HepG2 (cell line): Measurements from ENCODE around the gene TPBGL. TPM values are rescaled to one million over a fixed set of nuclear protein-coding genes. Genes with fewer than 3 reads are reported as not detected.

Experiments used
- ATAC-seq: fragments of 200-7000 bp; cut with Tn5 transposase; 3 replicates; pipeline ENCODE4 v1.9.1; 2020; ENCODE audit warnings: mild to moderate bottlenecking, moderate library complexity
- BruUV-seq: library from RNA; stranded (reverse); fragments of 400-500 nt; replicated peaks from 2 replicates; lab custom pipeline; 2021; lab: Mats Ljungman, UMichigan
- CTCF ChIA-PET: fragments of 300-600 bp; formaldehyde crosslinking; extraction: SDS; loops from one replicate; lab custom pipeline; 2021; ENCODE audit warnings: low total read pairs, inconsistent platforms, low intra/inter-chr PET ratio; lab: Yijun Ruan, JAX
- POLR2A ChIA-PET: fragments of 350-600 bp; sonication (Branson Sonifier 250); formaldehyde crosslinking; loops from one replicate; lab custom pipeline; 2020; ENCODE audit warnings: antibody characterized with exemption, inconsistent platforms; lab: Yijun Ruan, JAX
- DNase-seq: peaks from one replicate; pipeline ENCODE4 v3.0.0-alpha.2; 2015; ENCODE audit warnings: low spot score
- FAIRE-seq: peaks from 3 replicates; lab custom pipeline; 2011; peaks lifted over from hg19 to GRCh38; lab: Jason Lieb, UNC
- H2AFZ ChIP-seq: one replicate; pipeline ENCODE4 v1.6.1; 2011; ENCODE audit warnings: low read length, inconsistent platforms
- H3K27ac ChIP-seq: fragments of 300-600 bp; 3 replicates; pipeline ENCODE4 v1.8.0; 2011; ENCODE audit warnings: mixed run types, mild to moderate bottlenecking, mixed read lengths, low read length, inconsistent platforms; ENCODE audit not compliant: insufficient read depth; ENCODE audit errors: extremely low read length
- H3K27me3 ChIP-seq, 2 experiments: fragments of 200-600 bp in 1 of 2; 2 replicates in 1 of 2; 3 replicates in 1 of 2; pipeline versions ENCODE4 v1.6.0 to v1.8.0; 2011; ENCODE audit warnings: low read length in 2 of 2, mild to moderate bottlenecking in 2 of 2, moderate library complexity in 2 of 2, inconsistent platforms in 1 of 2; ENCODE audit not compliant: insufficient read depth in 2 of 2, control insufficient read depth in 1 of 2
- H3K36me3 ChIP-seq, 2 experiments: fragments of 200-600 bp in 1 of 2; replicated peaks in 1 of 2; 2 replicates in 1 of 2; 3 replicates in 1 of 2; pipeline versions ENCODE4 v1.5.1 to v1.8.0; 2011; ENCODE audit warnings: low read length in 2 of 2, inconsistent platforms in 1 of 2; ENCODE audit not compliant: insufficient read depth in 2 of 2, control insufficient read depth in 1 of 2
- H3K4me1 ChIP-seq: 2 replicates; pipeline ENCODE4 v1.5.1; 2012; ENCODE audit warnings: low read length, inconsistent platforms; ENCODE audit not compliant: insufficient read depth
- H3K4me2 ChIP-seq: 2 replicates; pipeline ENCODE4 v1.6.0; 2011; ENCODE audit warnings: low read depth, low read length, inconsistent platforms
- H3K4me3 ChIP-seq, 3 experiments: fragments of 200-600 bp in 1 of 3; sonication (generic), shearing (Covaris generic) in 1 of 3; replicated peaks in 1 of 3; 2 replicates each; pipeline ENCODE4 v1.5.1; 2011 to 2016; ENCODE audit warnings: low read length in 3 of 3, inconsistent platforms in 2 of 3, low read depth in 2 of 3, mild to moderate bottlenecking in 2 of 3, control low read depth in 1 of 3, mixed read lengths in 1 of 3; ENCODE audit not compliant: insufficient read depth in 1 of 3
- H3K79me2 ChIP-seq: one replicate; pipeline ENCODE4 v1.6.1; 2011; ENCODE audit warnings: low read length, inconsistent platforms; ENCODE audit not compliant: insufficient read depth
- H3K9ac ChIP-seq: 2 replicates; pipeline ENCODE4 v1.6.0; 2011; ENCODE audit warnings: mild to moderate bottlenecking, low read depth, low read length, inconsistent platforms; ENCODE audit not compliant: insufficient read depth
- H3K9me3 ChIP-seq: 2 replicates; pipeline ENCODE4 v1.5.1; 2012; ENCODE audit warnings: mild to moderate bottlenecking, low read length
- H4K20me1 ChIP-seq: 2 replicates; pipeline ENCODE4 v1.6.0; 2011; ENCODE audit warnings: inconsistent platforms, mild to moderate bottlenecking, low read length, moderate library complexity; ENCODE audit not compliant: insufficient read depth
- FOSL1 ChIP-seq: sonication (generic); formaldehyde crosslinking; IDR thresholded peaks from 2 replicates; pipeline ENCODE4 v1.9.0; 2021; ENCODE audit warnings: missing genetic modification reagents, borderline replicate concordance
- FOXK1 ChIP-seq: sonication (generic); formaldehyde crosslinking; IDR thresholded peaks from 2 replicates; pipeline ENCODE4 v1.4.0; 2020; ENCODE audit warnings: low read depth, missing genetic modification reagents, borderline replicate concordance
- KDM4B ChIP-seq: sonication (generic); formaldehyde crosslinking; IDR thresholded peaks from 2 replicates; pipeline ENCODE4 v1.4.0; 2020; ENCODE audit warnings: missing genetic modification reagents
- KDM6A ChIP-seq: IDR thresholded peaks from 2 replicates; pipeline ENCODE4 v1.6.1; 2016; ENCODE audit warnings: low read depth
- SALL2 ChIP-seq: sonication (generic); formaldehyde crosslinking; IDR thresholded peaks from 2 replicates; pipeline ENCODE4 v1.8.1; 2023; ENCODE audit warnings: mild to moderate bottlenecking, missing genetic modification reagents, inconsistent platforms
- SIN3A ChIP-seq: IDR thresholded peaks from 2 replicates; pipeline ENCODE4 v1.6.1; 2011; ENCODE audit warnings: low read depth, mild to moderate bottlenecking, control low read depth, low read length, borderline replicate concordance
- SP4 ChIP-seq: sonication (generic); formaldehyde crosslinking; IDR thresholded peaks from 2 replicates; pipeline ENCODE4 v1.8.1; 2023; ENCODE audit warnings: mild to moderate bottlenecking, missing genetic modification reagents
- SRF ChIP-seq: IDR thresholded peaks from 2 replicates; pipeline ENCODE4 v1.6.1; 2011; ENCODE audit warnings: mild to moderate bottlenecking, low read depth, low read length, moderate library complexity
- TCF12 ChIP-seq, 2 experiments: fragments of 450-650 bp in 1 of 2; sonication (generic) in 1 of 2; formaldehyde crosslinking in 1 of 2; IDR thresholded peaks; 2 replicates each; pipeline versions ENCODE4 v1.6.1 to v1.8.0; 2017 to 2022; ENCODE audit warnings: antibody characterized with exemption in 1 of 2, mild to moderate bottlenecking in 1 of 2, missing genetic modification reagents in 1 of 2, moderate library complexity in 1 of 2
- ZNF530 ChIP-seq: sonication (generic); formaldehyde crosslinking; IDR thresholded peaks from 2 replicates; pipeline ENCODE4 v1.5.0; 2020; ENCODE audit warnings: low read depth, mild to moderate bottlenecking, missing genetic modification reagents
- ZNF558 ChIP-seq: sonication (generic); formaldehyde crosslinking; IDR thresholded peaks from 2 replicates; pipeline ENCODE4 v1.9.0; 2022; ENCODE audit warnings: mild to moderate bottlenecking, missing genetic modification reagents, borderline replicate concordance
- ZNF782 ChIP-seq: sonication (generic); formaldehyde crosslinking; IDR thresholded peaks from 2 replicates; pipeline ENCODE4 v1.4.0; 2020; ENCODE audit warnings: missing genetic modification reagents, mild to moderate bottlenecking, borderline replicate concordance
- WGBS: methylation state at CpG from one replicate; pipeline ENCODE4 v1.1.6; 2017; ENCODE audit warnings: low lambda C conversion rate; 5-methylcytosine and 5-hydroxymethylcytosine counted together
- in situ Hi-C: cut with HindIII; loops from 2 replicates; pipeline ENCODE4 v1.10.0; 2017; ENCODE audit warnings: low pct_unique_long_range_greater_than_20kb; ENCODE audit not compliant: extremely low pct_ligation_motif_present
- intact Hi-C: fragments of 100-400 bp; cut with micrococcal nuclease; formaldehyde crosslinking; loops from one replicate; pipeline ENCODE4 v1.10.0; 2022; ENCODE audit not compliant: unreplicated experiment
- polyA plus RNA-seq, 8 experiments: library from polyadenylated mRNA; depleted of rRNA in 3 of 8; stranded (reverse) in 7 of 8; unstranded in 1 of 8; fragments of >200 nt; fragmentation: Illumina TruSeq in 4 of 8; extraction: Trizol in 4 of 8; gene quantifications; 2 replicates each; pipeline versions ENCODE4 v1.2.1 to v1.2.3, GENCODE V29; 2011 to 2016; ENCODE audit warnings: low read depth in 4 of 8, missing spikeins in 1 of 8, mixed read lengths in 1 of 8; ENCODE audit not compliant: insufficient read depth in 1 of 8
- total RNA-seq, 5 experiments: library from RNA; depleted of rRNA; stranded (reverse); fragments of >200 nt; fragmentation: Illumina TruSeq; extraction: Trizol; gene quantifications; 2 replicates each; pipeline ENCODE4 v1.2.3, GENCODE V29; 2016; ENCODE audit warnings: low read depth in 1 of 5
- TF ChIP-seq, protein P1 (sequence below): sonication (generic); formaldehyde crosslinking; IDR thresholded peaks from 2 replicates; pipeline ENCODE4 v1.5.0; 2020; ENCODE audit warnings: missing genetic modification reagents, mild to moderate bottlenecking, borderline replicate concordance
- TF ChIP-seq, protein P2 (sequence below): sonication (generic); formaldehyde crosslinking; IDR thresholded peaks from 2 replicates; pipeline ENCODE4 v1.4.0; 2020; ENCODE audit warnings: missing genetic modification reagents, borderline replicate concordance
- TF ChIP-seq, protein P3 (sequence below): sonication (generic); formaldehyde crosslinking; IDR thresholded peaks from 2 replicates; pipeline ENCODE4 v1.8.1; 2023; ENCODE audit warnings: mild to moderate bottlenecking, inconsistent platforms, moderate library complexity, missing genetic modification reagents, borderline replicate concordance

TPBGL gene
- total and polyA plus RNA-seq, 2 of the 13 experiments (the other 11 are each of a cell fraction or from before 2014, with no cell fraction given), result not detected

DNA sequence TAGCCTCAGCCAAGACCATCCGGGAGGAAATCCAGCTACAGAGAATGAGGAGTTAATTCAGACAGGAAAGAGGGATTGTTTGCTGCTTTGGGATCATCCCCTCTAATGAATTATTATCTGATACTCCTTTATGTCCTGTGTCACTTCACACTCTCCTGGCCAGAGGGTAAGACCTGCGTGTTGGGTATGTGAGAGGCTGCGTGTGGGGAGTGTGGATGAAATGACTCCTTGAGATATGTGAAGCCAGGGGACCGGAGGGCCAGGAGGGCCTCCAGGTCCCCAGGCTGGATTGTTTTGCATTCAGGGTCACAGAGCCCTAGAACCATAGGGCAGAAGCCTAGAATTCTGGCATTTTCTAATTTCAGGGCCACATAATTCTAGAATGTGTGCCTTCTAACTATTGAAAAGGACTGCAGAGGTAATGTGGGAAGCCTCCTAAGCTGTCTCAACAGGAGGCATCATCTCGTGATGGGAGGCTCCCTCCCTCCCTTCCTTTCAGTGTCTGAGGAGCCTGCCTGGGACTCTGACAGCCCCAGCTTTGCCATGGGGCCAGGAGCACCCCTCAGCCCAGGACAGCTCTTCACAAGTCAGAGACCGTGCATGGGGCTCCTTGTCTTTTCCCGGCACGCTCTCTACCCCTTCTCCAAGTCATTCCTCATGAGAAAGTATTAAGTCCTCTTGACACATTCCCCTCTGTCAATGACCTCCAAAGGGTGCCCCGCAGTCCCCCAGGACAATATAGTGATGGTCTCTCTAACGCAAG, 3.7 kb downstream of the TPBGL start:
- Histone ChIP-seq H3K4me2 (no peak overlapping the region), H3K9ac (no peak overlapping the region), H3K27ac (no peak overlapping the region), H3K9me3 (no peaks in the 10 kb centered on the region), H3K27me3 (peaks cover 11 to 58% of the 10 kb centered on the region in 2 experiments), H3K36me3 (no peaks in the 10 kb centered on the region), H3K79me2 (no peaks in the 10 kb centered on the region), H4K20me1 (0 out of 2 replicates have a peak, but pooled peaks cover 2% of the 10 kb centered on the region), H2AFZ (no peak overlapping the region), H3K4me3 (no peak overlapping the region), H3K4me1 (peaks cover 20% of the 10 kb centered on the region; the same call in 1 of the 2 replicates)
- ATAC-seq (no peak), FAIRE-seq (no peak), DNase-seq (no peak)
- TF ChIP-seq FOSL1 (no peak), ZNF782 (CRISPR knock-in tag) (no peak), SALL2 (CRISPR knock-in tag) (no peak), ZNF558 (CRISPR knock-in tag) (no peak), KDM6A (no peak), ZNF530 (CRISPR knock-in tag) (no peak), SRF (no peak), TCF12 (IDR thresholded peaks at IDR 0.05) (no peak), TCF12 (CRISPR knock-in tag; IDR thresholded peaks at IDR 0.05) (no peak), FOXK1 (CRISPR knock-in tag) (no peak), KDM4B (no peak), SP4 (CRISPR knock-in tag) (no peak), SIN3A (no peak)
- TF ChIP-seq, protein P1, sequence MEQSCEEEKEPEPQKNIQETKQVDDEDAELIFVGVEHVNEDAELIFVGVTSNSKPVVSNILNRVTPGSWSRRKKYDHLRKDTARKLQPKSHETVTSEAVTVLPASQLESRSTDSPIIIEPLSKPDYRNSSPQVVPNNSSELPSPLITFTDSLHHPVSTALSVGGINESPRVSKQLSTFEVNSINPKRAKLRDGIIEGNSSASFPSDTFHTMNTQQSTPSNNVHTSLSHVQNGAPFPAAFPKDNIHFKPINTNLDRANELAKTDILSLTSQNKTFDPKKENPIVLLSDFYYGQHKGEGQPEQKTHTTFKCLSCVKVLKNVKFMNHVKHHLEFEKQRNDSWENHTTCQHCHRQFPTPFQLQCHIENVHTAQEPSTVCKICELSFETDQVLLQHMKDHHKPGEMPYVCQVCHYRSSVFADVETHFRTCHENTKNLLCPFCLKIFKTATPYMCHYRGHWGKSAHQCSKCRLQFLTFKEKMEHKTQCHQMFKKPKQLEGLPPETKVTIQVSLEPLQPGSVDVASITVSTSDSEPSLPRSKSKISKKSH, result no peak
- TF ChIP-seq, protein P2, sequence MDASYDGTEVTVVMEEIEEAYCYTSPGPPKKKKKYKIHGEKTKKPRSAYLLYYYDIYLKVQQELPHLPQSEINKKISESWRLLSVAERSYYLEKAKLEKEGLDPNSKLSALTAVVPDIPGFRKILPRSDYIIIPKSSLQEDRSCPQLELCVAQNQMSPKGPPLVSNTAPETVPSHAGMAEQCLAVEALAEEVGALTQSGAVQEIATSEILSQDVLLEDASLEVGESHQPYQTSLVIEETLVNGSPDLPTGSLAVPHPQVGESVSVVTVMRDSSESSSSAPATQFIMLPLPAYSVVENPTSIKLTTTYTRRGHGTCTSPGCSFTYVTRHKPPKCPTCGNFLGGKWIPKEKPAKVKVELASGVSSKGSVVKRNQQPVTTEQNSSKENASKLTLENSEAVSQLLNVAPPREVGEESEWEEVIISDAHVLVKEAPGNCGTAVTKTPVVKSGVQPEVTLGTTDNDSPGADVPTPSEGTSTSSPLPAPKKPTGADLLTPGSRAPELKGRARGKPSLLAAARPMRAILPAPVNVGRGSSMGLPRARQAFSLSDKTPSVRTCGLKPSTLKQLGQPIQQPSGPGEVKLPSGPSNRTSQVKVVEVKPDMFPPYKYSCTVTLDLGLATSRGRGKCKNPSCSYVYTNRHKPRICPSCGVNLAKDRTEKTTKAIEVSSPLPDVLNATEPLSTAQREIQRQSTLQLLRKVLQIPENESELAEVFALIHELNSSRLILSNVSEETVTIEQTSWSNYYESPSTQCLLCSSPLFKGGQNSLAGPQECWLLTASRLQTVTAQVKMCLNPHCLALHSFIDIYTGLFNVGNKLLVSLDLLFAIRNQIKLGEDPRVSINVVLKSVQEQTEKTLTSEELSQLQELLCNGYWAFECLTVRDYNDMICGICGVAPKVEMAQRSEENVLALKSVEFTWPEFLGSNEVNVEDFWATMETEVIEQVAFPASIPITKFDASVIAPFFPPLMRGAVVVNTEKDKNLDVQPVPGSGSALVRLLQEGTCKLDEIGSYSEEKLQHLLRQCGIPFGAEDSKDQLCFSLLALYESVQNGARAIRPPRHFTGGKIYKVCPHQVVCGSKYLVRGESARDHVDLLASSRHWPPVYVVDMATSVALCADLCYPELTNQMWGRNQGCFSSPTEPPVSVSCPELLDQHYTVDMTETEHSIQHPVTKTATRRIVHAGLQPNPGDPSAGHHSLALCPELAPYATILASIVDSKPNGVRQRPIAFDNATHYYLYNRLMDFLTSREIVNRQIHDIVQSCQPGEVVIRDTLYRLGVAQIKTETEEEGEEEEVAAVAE, result no peak
- TF ChIP-seq, protein P3, sequence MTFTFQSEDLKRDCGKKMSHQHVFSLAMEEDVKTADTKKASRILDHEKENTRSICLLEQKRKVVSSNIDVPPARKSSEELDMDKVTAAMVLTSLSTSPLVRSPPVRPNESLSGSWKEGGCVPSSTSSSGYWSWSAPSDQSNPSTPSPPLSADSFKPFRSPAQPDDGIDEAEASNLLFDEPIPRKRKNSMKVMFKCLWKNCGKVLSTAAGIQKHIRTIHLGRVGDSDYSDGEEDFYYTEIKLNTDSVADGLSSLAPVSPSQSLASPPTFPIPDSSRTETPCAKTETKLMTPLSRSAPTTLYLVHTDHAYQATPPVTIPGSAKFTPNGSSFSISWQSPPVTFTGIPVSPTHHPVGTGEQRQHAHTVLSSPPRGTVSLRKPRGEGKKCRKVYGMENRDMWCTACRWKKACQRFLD (CRISPR knock-in tag), result no peak
- intact Hi-C loops, result no loop called here
- ChIA-PET CTCF (no interaction called here), POLR2A (no interaction called here)
- 25% methylated on average over 10 of the region's 10 CpGs for WGBS
- in situ Hi-C loops, result loop anchor here (10.0 kb wide), 1 partner anchor 309 kb away; no protein-coding TSS in a partner anchor
- no TSS peak for BruUV-seq
